Keratinocyte (primary cell): ENCODE results near the gene COL4A6. TPM values are rescaled to one million over a fixed set of nuclear protein-coding genes. Genes with fewer than 3 reads are reported as not detected.

Experiments
- DNase-seq: peaks from one replicate; pipeline ENCODE4 v3.0.0-alpha.2; 2011; ENCODE audit warnings: low read depth, missing footprints, low spot score
- FAIRE-seq: peaks from 2 replicates; lab custom pipeline; 2011; peaks lifted over from hg19 to GRCh38; lab: Jason Lieb, UNC
- H2AFZ ChIP-seq: 2 replicates; pipeline ENCODE4 v1.6.0; 2012; ENCODE audit warnings: low read length, control low read depth, inconsistent platforms; ENCODE audit not compliant: control insufficient read depth
- H3K27ac ChIP-seq: 2 replicates; pipeline ENCODE4 v1.5.1; 2011; ENCODE audit warnings: low read length; ENCODE audit not compliant: control insufficient read depth, insufficient read depth
- H3K27me3 ChIP-seq: 3 replicates; pipeline ENCODE4 v1.6.0; 2011; ENCODE audit warnings: low read length; ENCODE audit not compliant: control insufficient read depth, insufficient read depth; ENCODE audit errors: extremely low read depth
- H3K36me3 ChIP-seq, 2 experiments: 2 replicates in 1 of 2; 3 replicates in 1 of 2; pipeline ENCODE4 v1.5.1; 2011; ENCODE audit warnings: low read length in 2 of 2, mild to moderate bottlenecking in 1 of 2; ENCODE audit not compliant: control insufficient read depth in 2 of 2, insufficient read depth in 2 of 2; ENCODE audit errors: extremely low read depth in 1 of 2
- H3K4me1 ChIP-seq: 3 replicates; pipeline ENCODE4 v1.5.1; 2011; ENCODE audit warnings: low read length; ENCODE audit not compliant: control insufficient read depth, insufficient read depth; ENCODE audit errors: extremely low read depth
- H3K4me2 ChIP-seq: 3 replicates; pipeline ENCODE4 v1.6.0; 2011; ENCODE audit warnings: low read depth, low read length; ENCODE audit not compliant: control insufficient read depth, insufficient read depth; ENCODE audit errors: extremely low read depth
- H3K4me3 ChIP-seq, 3 experiments: fragments of 200-600 bp in 1 of 3; sonication (generic) in 1 of 3; 2 replicates in 2 of 3; 3 replicates in 1 of 3; pipeline ENCODE4 v1.5.1; 2011 to 2016; ENCODE audit warnings: low read length in 3 of 3, mild to moderate bottlenecking in 3 of 3, control low read depth in 2 of 3, inconsistent platforms in 1 of 3, low read depth in 1 of 3, mixed read lengths in 1 of 3, mixed run types in 1 of 3, moderate library complexity in 1 of 3; ENCODE audit not compliant: control insufficient read depth in 2 of 3, insufficient read depth in 2 of 3; ENCODE audit errors: extremely low read depth in 1 of 3
- H3K79me2 ChIP-seq: 2 replicates; pipeline ENCODE4 v1.6.0; 2012; ENCODE audit warnings: low read length; ENCODE audit not compliant: control insufficient read depth, insufficient read depth
- H3K9ac ChIP-seq: 3 replicates; pipeline ENCODE4 v1.6.0; 2011; ENCODE audit warnings: low read length; ENCODE audit not compliant: control insufficient read depth, insufficient read depth; ENCODE audit errors: extremely low read depth
- H3K9me1 ChIP-seq: 3 replicates; pipeline ENCODE4 v1.6.0; 2011; ENCODE audit warnings: low read length; ENCODE audit not compliant: control insufficient read depth, insufficient read depth; ENCODE audit errors: extremely low read depth
- H3K9me3 ChIP-seq: 2 replicates; pipeline ENCODE4 v1.5.1; 2012; ENCODE audit warnings: low read depth, low read length; ENCODE audit not compliant: control insufficient read depth
- H4K20me1 ChIP-seq: 3 replicates; pipeline ENCODE4 v1.6.0; 2011; ENCODE audit warnings: low read length; ENCODE audit not compliant: control insufficient read depth, insufficient read depth; ENCODE audit errors: extremely low read depth
- CTCF ChIP-seq, 3 experiments: IDR thresholded peaks in 1 of 3; conservative IDR thresholded peaks in 1 of 3; optimal IDR thresholded peaks in 1 of 3; 2 replicates in 2 of 3; 3 replicates in 1 of 3; pipeline versions ENCODE3 to v1.5.1; 2011; ENCODE audit warnings: low read length in 3 of 3, mild to moderate bottlenecking in 3 of 3, moderate library complexity in 2 of 3, control low read depth in 1 of 3, inconsistent platforms in 1 of 3; ENCODE audit not compliant: insufficient read depth in 2 of 3; ENCODE audit errors: extremely low read depth in 1 of 3
- EZH2 ChIP-seq: IDR thresholded peaks from one replicate; pipeline ENCODE4 v1.6.1; 2012; ENCODE audit warnings: inconsistent platforms, mild to moderate bottlenecking, low read length, moderate library complexity
- dilution Hi-C: fragments of 300-500 bp; cut with MboI; formaldehyde crosslinking; loops from one replicate; pipeline ENCODE4 v1.7.0; 2020; ENCODE audit warnings: low sequenced_read_pairs; ENCODE audit not compliant: extremely low pct_ligation_motif_present
- polyA plus RNA-seq, 5 experiments: library from polyadenylated mRNA; depleted of rRNA in 3 of 5; stranded (reverse) in 3 of 5; stranded (forward) in 1 of 5; unstranded in 1 of 5; fragments of >200 nt; gene quantifications; 1 replicate in 1 of 5; 2 replicates in 3 of 5; 3 replicates in 1 of 5; pipeline versions ENCODE4 v1.2.1 to v1.2.3, GENCODE V29; 2011 to 2012; ENCODE audit warnings: missing spikeins in 2 of 5, low read depth in 1 of 5, low replicate concordance in 1 of 5

COL4A6 gene
- polyA plus RNA-seq, 1 donor (not counting 4 experiments of a cell fraction or from before 2014, with no cell fraction given), result 18.8 TPM

DNA sequence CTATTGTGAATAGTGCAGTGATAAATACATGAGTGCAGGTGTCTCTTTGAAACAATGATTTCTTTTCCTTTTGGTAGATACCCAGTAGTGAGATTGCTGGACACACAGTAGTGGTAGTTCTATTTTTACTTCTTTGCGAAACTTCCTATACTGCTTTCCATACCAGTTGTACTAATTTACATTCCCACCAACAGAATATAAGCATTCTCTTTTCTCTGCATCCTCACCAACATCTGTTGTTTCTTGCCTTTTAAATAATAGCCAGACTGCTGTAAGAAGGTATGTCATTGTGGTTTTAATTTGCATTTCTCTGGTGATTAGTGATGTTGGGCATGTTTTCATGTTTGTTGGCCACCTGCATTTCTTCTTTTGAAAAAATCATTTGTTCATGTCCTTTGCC, 105.9 kb downstream of the COL4A6 start:
- H2AFZ ChIP-seq, result no peak overlapping the region
- DNase-seq (no peak), FAIRE-seq (no peak)
- H3K79me2 ChIP-seq, result no peaks in the 10 kb centered on the region
- H3K27ac ChIP-seq, result no peak overlapping the region
- no peaks in the 10 kb centered on the region for H3K4me1 ChIP-seq
- H3K27me3 ChIP-seq, result no peaks in the 10 kb centered on the region
- H3K36me3 ChIP-seq, result no peaks in the 10 kb centered on the region
- dilution Hi-C loops, result no loop called here
- H3K4me2 ChIP-seq, result no peak overlapping the region
- H3K9me3 ChIP-seq, result no peaks in the 10 kb centered on the region
- H3K4me3 ChIP-seq, result no peak overlapping the region
- no peaks in the 10 kb centered on the region for H3K9me1 ChIP-seq
- no peaks in the 10 kb centered on the region for H4K20me1 ChIP-seq
- TF ChIP-seq CTCF (optimal IDR thresholded peaks at IDR 0.05 in 1 of 3, IDR thresholded peaks at IDR 0.05 in 1 of 3, conservative IDR thresholded peaks at IDR 0.05 in 1 of 3; ENCODE audit: extremely low read depth in 1 of 3, insufficient read depth in 2 of 3, low read length in 3 of 3), result no peak
- no peak for TF ChIP-seq EZH2
- no peak overlapping the region for H3K9ac ChIP-seq

DNA sequence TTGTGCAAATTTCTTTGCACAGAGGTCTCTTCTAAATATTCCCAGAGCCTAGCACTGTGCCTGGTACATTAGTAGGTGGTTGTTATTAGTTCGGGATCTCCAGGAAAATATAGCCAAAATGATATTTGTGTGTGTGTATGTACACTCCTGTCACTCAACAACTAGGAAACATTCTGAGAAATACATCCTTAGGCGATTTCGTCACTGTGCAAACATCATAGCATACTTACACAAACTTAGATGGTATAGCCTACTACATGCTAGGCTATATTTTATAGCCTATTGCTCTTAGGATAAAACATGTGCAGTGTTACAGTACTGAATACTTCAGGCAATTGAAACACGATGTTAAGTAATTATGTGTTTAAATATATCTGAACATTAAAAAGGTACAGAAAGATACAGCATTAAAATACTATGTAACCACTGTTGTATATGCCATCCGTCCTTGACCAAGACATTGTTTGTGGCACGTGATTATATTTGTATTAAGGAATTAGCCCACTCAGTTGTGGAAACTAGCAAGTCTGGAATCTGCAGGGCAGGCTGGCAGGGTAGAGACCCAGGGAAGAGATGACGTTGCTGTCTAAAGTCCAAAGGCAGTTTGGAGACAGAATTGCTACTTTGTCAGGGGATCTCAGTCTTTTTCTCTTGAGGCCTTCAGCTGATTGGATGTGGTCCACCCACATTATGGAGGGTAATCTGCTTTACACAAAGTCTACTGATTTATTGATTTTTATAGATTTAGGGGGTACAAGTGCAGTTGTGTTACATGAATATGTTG, 106.9 kb downstream of the COL4A6 start:
- H2AFZ ChIP-seq, result no peak overlapping the region
- no peak overlapping the region for H3K9ac ChIP-seq
- no peaks in the 10 kb centered on the region for H3K9me3 ChIP-seq
- H3K4me1 ChIP-seq, result no peaks in the 10 kb centered on the region
- DNase-seq, result no peak
- dilution Hi-C loops, result no loop called here
- H3K4me2 ChIP-seq, result no peak overlapping the region
- no peaks in the 10 kb centered on the region for H3K9me1 ChIP-seq
- H3K27me3 ChIP-seq, result peaks cover 5% of the 10 kb centered on the region
- no peak for TF ChIP-seq EZH2
- no peak for TF ChIP-seq CTCF (optimal IDR thresholded peaks at IDR 0.05 in 1 of 3, IDR thresholded peaks at IDR 0.05 in 1 of 3, conservative IDR thresholded peaks at IDR 0.05 in 1 of 3; ENCODE audit: extremely low read depth in 1 of 3, insufficient read depth in 2 of 3, low read length in 3 of 3)
- no peaks in the 10 kb centered on the region for H4K20me1 ChIP-seq
- no peaks in the 10 kb centered on the region for H3K36me3 ChIP-seq
- no peak overlapping the region for H3K4me3 ChIP-seq
- H3K27ac ChIP-seq, result no peak overlapping the region
- peak; percentile 5 for FAIRE-seq
- H3K79me2 ChIP-seq, result no peaks in the 10 kb centered on the region
